HepG2 (cell line): ENCODE measurements around the gene S1PR5. TPM values are rescaled to one million over a fixed set of nuclear protein-coding genes. Genes with fewer than 3 reads are reported as not detected.

Source experiments
- ARID2 ChIP-seq: sonication (generic); formaldehyde crosslinking; IDR thresholded peaks from 2 replicates; pipeline ENCODE4 v1.8.1; 2022; ENCODE audit warnings: mild to moderate bottlenecking, missing genetic modification reagents, borderline replicate concordance
- CENPBD1 ChIP-seq: sonication (generic); formaldehyde crosslinking; IDR thresholded peaks from 2 replicates; pipeline ENCODE4 v1.8.0; 2022; ENCODE audit warnings: missing genetic modification reagents, low read depth, mild to moderate bottlenecking, borderline replicate concordance
- E2F2 ChIP-seq: sonication (generic); formaldehyde crosslinking; IDR thresholded peaks from 2 replicates; pipeline ENCODE4 v1.4.0; 2020; ENCODE audit warnings: missing genetic modification reagents, borderline replicate concordance
- FIP1L1 ChIP-seq: fragments of 200-400 bp; formaldehyde crosslinking; IDR thresholded peaks from 2 replicates; pipeline ENCODE4 v1.6.1; 2018; ENCODE audit warnings: low read depth, mild to moderate bottlenecking, low read length, moderate library complexity, borderline replicate concordance; ENCODE audit not compliant: insufficient read depth
- GRHL1 ChIP-seq: sonication (generic); formaldehyde crosslinking; conservative IDR thresholded peaks from 2 replicates; pipeline ENCODE4 v1.8.0; 2022; ENCODE audit warnings: missing genetic modification reagents
- MAF1 ChIP-seq: sonication (generic); formaldehyde crosslinking; IDR thresholded peaks from 2 replicates; pipeline ENCODE4 v1.5.0; 2020; ENCODE audit warnings: missing genetic modification reagents, borderline replicate concordance
- MTF1 ChIP-seq: sonication (generic); formaldehyde crosslinking; IDR thresholded peaks from 2 replicates; pipeline ENCODE4 v1.5.0; 2020; ENCODE audit warnings: missing genetic modification reagents
- MXD3 ChIP-seq: IDR thresholded peaks from 2 replicates; pipeline ENCODE4 v1.6.1; 2016; ENCODE audit warnings: mild to moderate bottlenecking, missing biosample characterization, missing genetic modification reagents
- NCOA2 ChIP-seq: sonication (generic); formaldehyde crosslinking; IDR thresholded peaks from 2 replicates; pipeline ENCODE4 v1.8.0; 2022; ENCODE audit warnings: inconsistent platforms
- NCOR1 ChIP-seq: fragments of 200-600 bp; sonication (generic); IDR thresholded peaks from 2 replicates; pipeline ENCODE4 v1.7.0; 2017; ENCODE audit warnings: antibody characterized with exemption, low read length, borderline replicate concordance
- NR0B2 ChIP-seq: sonication (generic); formaldehyde crosslinking; IDR thresholded peaks from 2 replicates; pipeline ENCODE4 v1.4.0; 2020; ENCODE audit warnings: mild to moderate bottlenecking, missing genetic modification reagents
- PCBP2 ChIP-seq: fragments of 200-400 bp; formaldehyde crosslinking; optimal IDR thresholded peaks from 2 replicates; pipeline ENCODE3; 2018; ENCODE audit warnings: low read length, low read depth; ENCODE audit not compliant: poor library complexity, severe bottlenecking
- POLR2AphosphoS2 ChIP-seq: IDR thresholded peaks from 2 replicates; pipeline ENCODE4 v1.6.1; 2011; ENCODE audit warnings: low read depth, low read length, improper control_type of control experiment
- PRMT3 ChIP-seq: sonication (generic); formaldehyde crosslinking; IDR thresholded peaks from 2 replicates; pipeline ENCODE4 v1.8.1; 2022; ENCODE audit warnings: low read depth, mild to moderate bottlenecking, moderate library complexity, missing genetic modification reagents, borderline replicate concordance
- RFX3 ChIP-seq: IDR thresholded peaks from 2 replicates; pipeline ENCODE4 v1.6.1; 2016; ENCODE audit warnings: missing biosample characterization, missing genetic modification reagents
- SMAD9 ChIP-seq: sonication (generic); formaldehyde crosslinking; IDR thresholded peaks from 2 replicates; pipeline ENCODE4 v1.5.1; 2020; ENCODE audit warnings: mild to moderate bottlenecking, missing genetic modification reagents
- SRF ChIP-seq: IDR thresholded peaks from 2 replicates; pipeline ENCODE4 v1.6.1; 2011; ENCODE audit warnings: mild to moderate bottlenecking, low read depth, low read length, moderate library complexity
- SRY ChIP-seq: sonication (generic); formaldehyde crosslinking; IDR thresholded peaks from 2 replicates; pipeline ENCODE4 v1.8.0; 2022; ENCODE audit warnings: mild to moderate bottlenecking, missing genetic modification reagents
- TFAP4 ChIP-seq: sonication (generic); IDR thresholded peaks from 2 replicates; pipeline ENCODE4 v1.6.1; 2016; ENCODE audit warnings: low read depth, borderline replicate concordance
- ZC3H13 ChIP-seq: sonication (generic); formaldehyde crosslinking; IDR thresholded peaks from 2 replicates; pipeline ENCODE4 v1.8.1; 2023; ENCODE audit warnings: mild to moderate bottlenecking, missing genetic modification reagents, moderate library complexity
- ZNF598 ChIP-seq: sonication (generic); formaldehyde crosslinking; IDR thresholded peaks from 2 replicates; pipeline ENCODE4 v1.5.1; 2020; ENCODE audit warnings: mild to moderate bottlenecking, missing genetic modification reagents, borderline replicate concordance
- ZNF629 ChIP-seq: sonication (generic); formaldehyde crosslinking; conservative IDR thresholded peaks from 2 replicates; pipeline ENCODE4 v1.5.0; 2020; ENCODE audit warnings: missing genetic modification reagents
- ZNF672 ChIP-seq: sonication (generic); formaldehyde crosslinking; IDR thresholded peaks from 2 replicates; pipeline ENCODE4 v1.8.1; 2022; ENCODE audit warnings: missing genetic modification reagents
- ZNF703 ChIP-seq: sonication (generic); formaldehyde crosslinking; IDR thresholded peaks from 2 replicates; pipeline ENCODE4 v1.5.1; 2020; ENCODE audit warnings: missing genetic modification reagents, mild to moderate bottlenecking, moderate library complexity, borderline replicate concordance
- polyA plus RNA-seq, 8 experiments: library from polyadenylated mRNA; depleted of rRNA in 3 of 8; stranded (reverse) in 7 of 8; unstranded in 1 of 8; fragments of >200 nt; fragmentation: Illumina TruSeq in 4 of 8; extraction: Trizol in 4 of 8; gene quantifications; 2 replicates each; pipeline versions ENCODE4 v1.2.1 to v1.2.3, GENCODE V29; 2011 to 2016; ENCODE audit warnings: low read depth in 4 of 8, missing spikeins in 1 of 8, mixed read lengths in 1 of 8; ENCODE audit not compliant: insufficient read depth in 1 of 8
- total RNA-seq, 5 experiments: library from RNA; depleted of rRNA; stranded (reverse); fragments of >200 nt; fragmentation: Illumina TruSeq; extraction: Trizol; gene quantifications; 2 replicates each; pipeline ENCODE4 v1.2.3, GENCODE V29; 2016; ENCODE audit warnings: low read depth in 1 of 5

The S1PR5 gene
- total and polyA plus RNA-seq, 2 of the 13 experiments (the other 11 are each of a cell fraction or from before 2014, with no cell fraction given) = 0.04 TPM; not detected in 1

GRCh38 chr19:10503002-10503789 is 14.1 kb downstream of the S1PR5 start, which contains the start of gene KEAP1 (continued):
- no peak for TF ChIP-seq CENPBD1 (CRISPR knock-in tag)
- peak; percentile 27; the same call in 1 of the 2 replicates for TF ChIP-seq ZC3H13
- peak; percentile 62 for TF ChIP-seq ZNF703 (CRISPR knock-in tag)
- no peak for TF ChIP-seq PCBP2
- TF ChIP-seq POLR2AphosphoS2 = no peak
- no peak for TF ChIP-seq SRF
- peak; percentile 35; the same call in 1 of the 2 replicates for TF ChIP-seq SMAD9 (CRISPR knock-in tag)
- TF ChIP-seq MXD3 (CRISPR knock-in tag) = no peak
- TF ChIP-seq ZNF598 (CRISPR knock-in tag) = 0 out of 2 replicates have a peak, but pooled peaks have one; percentile 24
- TF ChIP-seq ZNF629 (CRISPR knock-in tag) = no peak; the same call in 1 of the 2 replicates
- no peak for TF ChIP-seq NCOA2 (CRISPR knock-in tag)
- no peak for TF ChIP-seq MTF1 (CRISPR knock-in tag)
- no peak for TF ChIP-seq FIP1L1
- no peak for TF ChIP-seq TFAP4
- no peak for TF ChIP-seq PRMT3
- no peak for TF ChIP-seq NCOR1
- no peak for TF ChIP-seq RFX3
- peak; percentile 87; the same call in 1 of the 2 replicates for TF ChIP-seq SRY (CRISPR knock-in tag)
- peak; percentile 28; the same call in 1 of the 2 replicates for TF ChIP-seq E2F2 (CRISPR knock-in tag)
- no peak for TF ChIP-seq GRHL1 (CRISPR knock-in tag)
- TF ChIP-seq ARID2 (CRISPR knock-in tag) = no peak
- TF ChIP-seq NR0B2 (CRISPR knock-in tag) = no peak
- no peak for TF ChIP-seq ZNF672 (CRISPR knock-in tag)
- TF ChIP-seq MAF1 (CRISPR knock-in tag) = peak; percentile 63; the same call in 1 of the 2 replicates
